DOHH2 (cell line): ENCODE measurements around the gene FRG2B.
"Not testable (repeated sequence)": the region's sequence is repeated elsewhere in the genome, so short reads cannot be mapped to it uniquely, and the experiment has no call there.

Source experiments
- H3F3A ChIP-seq: fragments of 200-600 bp; sonication (generic), shearing (Covaris generic); 2 replicates; pipeline ENCODE4 v1.6.0; 2016; ENCODE audit warnings: antibody characterized with exemption, mild to moderate bottlenecking; ENCODE audit not compliant: control insufficient read depth, insufficient read depth
- H3K27ac ChIP-seq: fragments of 200-600 bp; sonication (generic); 2 replicates; pipeline ENCODE4 v1.5.1; 2014; ENCODE audit warnings: low read depth, mild to moderate bottlenecking, low read length, moderate library complexity
- H3K27me3 ChIP-seq: fragments of 200-600 bp; sonication (generic); 2 replicates; pipeline ENCODE4 v1.6.1; 2014; ENCODE audit warnings: mild to moderate bottlenecking, low read length, mixed read lengths; ENCODE audit not compliant: control insufficient read depth
- H3K36me3 ChIP-seq: fragments of 200-600 bp; sonication (generic); 2 replicates; pipeline ENCODE4 v1.6.1; 2014; ENCODE audit warnings: mild to moderate bottlenecking, low read length, moderate library complexity, mixed read lengths; ENCODE audit not compliant: control insufficient read depth
- H3K4me1 ChIP-seq: fragments of 200-600 bp; sonication (generic); 2 replicates; pipeline ENCODE4 v1.6.1; 2014; ENCODE audit warnings: mild to moderate bottlenecking, low read length, mixed read lengths; ENCODE audit not compliant: control insufficient read depth
- H3K4me2 ChIP-seq: fragments of 200-600 bp; sonication (generic); 2 replicates; pipeline ENCODE4 v1.6.0; 2014; ENCODE audit warnings: mild to moderate bottlenecking, low read length, moderate library complexity
- H3K4me3 ChIP-seq: fragments of 200-600 bp; sonication (generic); 2 replicates; pipeline ENCODE4 v1.5.1; 2014; ENCODE audit warnings: mild to moderate bottlenecking, low read length, mixed read lengths
- H3K79me2 ChIP-seq: fragments of 200-600 bp; sonication (generic); 2 replicates; pipeline ENCODE4 v1.6.1; 2014; ENCODE audit warnings: mild to moderate bottlenecking, low read length, mixed read lengths; ENCODE audit not compliant: control insufficient read depth
- H3K9me2 ChIP-seq: fragments of 200-600 bp; sonication (generic); replicated peaks from 2 replicates; pipeline ENCODE4 v1.6.1; 2014; ENCODE audit warnings: mild to moderate bottlenecking, low read length, mixed read lengths; ENCODE audit not compliant: control insufficient read depth
- H3K9me3 ChIP-seq: fragments of 200-600 bp; sonication (generic); 2 replicates; pipeline ENCODE4 v1.6.1; 2014; ENCODE audit warnings: antibody characterized with exemption, low read length, mixed read lengths; ENCODE audit not compliant: control insufficient read depth, insufficient read depth
- H4K20me1 ChIP-seq: fragments of 200-600 bp; sonication (generic); 2 replicates; pipeline ENCODE4 v1.6.0; 2014; ENCODE audit warnings: low read depth, mild to moderate bottlenecking, antibody characterized with exemption, low read length, moderate library complexity; ENCODE audit not compliant: control insufficient read depth, insufficient read depth

Gene FRG2B

DNA sequence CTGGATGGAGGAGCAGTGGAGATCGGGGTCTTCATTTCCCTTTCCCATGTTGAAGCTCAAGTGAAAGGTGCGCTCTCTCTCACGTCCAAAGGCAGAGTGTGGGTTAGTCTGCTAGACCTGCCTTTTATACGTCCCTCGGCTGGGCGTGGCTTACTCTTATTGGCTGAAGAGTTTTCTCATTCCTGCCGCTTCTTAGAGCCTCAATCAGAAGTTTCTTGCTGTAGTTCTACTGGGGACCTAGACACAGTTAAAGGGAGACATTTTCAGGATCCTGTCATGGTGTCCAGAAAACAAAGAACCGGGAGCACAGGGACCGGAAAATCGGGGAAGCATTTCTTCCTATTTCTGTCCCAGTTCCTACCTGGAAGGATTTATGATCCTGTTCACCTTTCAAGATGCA is at the start of gene FRG2B:
FRG2B (minus strand) TSS at position 101 of the 400 bp plus-strand sequence; CDS start at position 48, 53 bp downstream.
- H3K4me3 ChIP-seq, H3K27me3 ChIP-seq, H3K9me3 ChIP-seq, H3F3A ChIP-seq, H3K36me3 ChIP-seq, H4K20me1 ChIP-seq, H3K27ac ChIP-seq, H3K9me2 ChIP-seq, H3K4me1 ChIP-seq, H3K4me2 ChIP-seq, H3K79me2 ChIP-seq: not testable (repeated sequence)

DNA sequence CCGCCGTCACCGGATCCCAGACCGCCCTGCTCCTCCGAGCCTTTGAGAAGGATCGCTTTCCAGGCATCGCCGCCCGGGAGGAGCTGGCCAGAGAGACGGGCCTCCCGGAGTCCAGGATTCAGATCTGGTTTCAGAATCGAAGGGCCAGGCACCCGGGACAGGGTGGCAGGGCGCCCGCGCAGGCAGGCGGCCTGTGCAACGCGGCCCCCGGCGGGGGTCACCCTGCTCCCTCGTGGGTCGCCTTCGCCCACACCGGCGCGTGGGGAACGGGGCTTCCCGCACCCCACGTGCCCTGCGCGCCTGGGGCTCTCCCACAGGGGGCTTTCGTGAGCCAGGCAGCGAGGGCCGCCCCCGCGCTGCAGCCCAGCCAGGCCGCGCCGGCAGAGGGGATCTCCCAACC is 40.9 kb upstream of the FRG2B start:
- H3K9me2 ChIP-seq, H3K9me3 ChIP-seq, H3K79me2 ChIP-seq, H3K4me3 ChIP-seq, H3K4me1 ChIP-seq, H3K27ac ChIP-seq, H3K27me3 ChIP-seq, H3K4me2 ChIP-seq, H4K20me1 ChIP-seq, H3F3A ChIP-seq, H3K36me3 ChIP-seq: not testable (repeated sequence)

DNA sequence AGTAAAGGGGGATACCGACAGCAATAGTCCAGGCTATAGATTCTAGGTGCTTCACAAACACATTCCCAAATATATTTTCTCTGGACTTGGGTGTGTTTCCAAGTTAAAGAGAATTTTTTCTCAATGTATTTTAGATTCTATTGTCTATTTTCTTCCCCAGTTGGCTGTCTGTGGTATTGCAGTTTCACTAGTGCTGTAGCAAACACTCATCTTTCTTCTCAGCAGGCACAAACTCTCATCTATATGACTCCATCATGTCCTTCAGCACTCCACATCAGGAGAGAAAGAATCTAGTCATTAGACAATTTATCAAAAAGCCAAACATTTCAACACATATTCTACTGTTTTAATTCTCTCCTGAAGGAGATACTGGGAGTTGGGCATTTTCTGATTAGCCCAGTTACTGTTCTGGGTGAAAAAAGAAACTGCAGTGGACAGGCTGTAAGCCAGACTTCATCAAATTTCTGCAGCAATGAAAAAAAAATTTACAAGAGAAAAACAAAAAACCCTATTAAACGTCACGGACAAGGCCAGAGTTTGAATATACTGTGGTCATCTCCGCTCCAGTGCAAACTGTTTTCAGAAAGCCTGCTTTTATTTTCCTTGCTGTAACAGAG is 37.1 kb upstream of the FRG2B start:
- H3K27ac ChIP-seq, H3K79me2 ChIP-seq, H3K27me3 ChIP-seq, H3K4me2 ChIP-seq, H3K4me1 ChIP-seq, H3K9me3 ChIP-seq, H4K20me1 ChIP-seq, H3F3A ChIP-seq, H3K4me3 ChIP-seq, H3K9me2 ChIP-seq, H3K36me3 ChIP-seq: not testable (repeated sequence)

DNA sequence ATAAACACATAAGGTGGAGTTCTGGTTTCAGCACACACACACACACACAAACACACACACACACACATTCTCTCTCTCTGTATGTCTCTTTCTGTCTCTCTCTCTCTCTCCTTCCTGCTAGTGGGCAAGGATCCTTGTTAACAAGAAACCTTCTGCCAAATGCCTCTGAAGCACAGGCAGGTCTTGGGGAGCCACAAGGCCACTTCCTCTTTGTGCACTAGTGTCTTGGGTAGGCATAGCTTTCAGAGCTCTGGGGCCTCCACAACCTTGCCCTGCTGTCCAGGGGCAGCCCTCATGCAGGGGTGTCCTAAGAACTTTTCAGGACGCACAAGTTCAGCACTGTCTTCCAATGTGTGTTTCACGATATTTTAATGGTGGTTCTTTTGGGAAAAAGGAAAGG is 34.5 kb upstream of the FRG2B start:
- H3K36me3 ChIP-seq, H3K27me3 ChIP-seq, H3F3A ChIP-seq, H3K4me1 ChIP-seq, H3K9me3 ChIP-seq, H3K79me2 ChIP-seq, H3K9me2 ChIP-seq, H3K27ac ChIP-seq, H3K4me2 ChIP-seq, H3K4me3 ChIP-seq, H4K20me1 ChIP-seq: not testable (repeated sequence)

DNA sequence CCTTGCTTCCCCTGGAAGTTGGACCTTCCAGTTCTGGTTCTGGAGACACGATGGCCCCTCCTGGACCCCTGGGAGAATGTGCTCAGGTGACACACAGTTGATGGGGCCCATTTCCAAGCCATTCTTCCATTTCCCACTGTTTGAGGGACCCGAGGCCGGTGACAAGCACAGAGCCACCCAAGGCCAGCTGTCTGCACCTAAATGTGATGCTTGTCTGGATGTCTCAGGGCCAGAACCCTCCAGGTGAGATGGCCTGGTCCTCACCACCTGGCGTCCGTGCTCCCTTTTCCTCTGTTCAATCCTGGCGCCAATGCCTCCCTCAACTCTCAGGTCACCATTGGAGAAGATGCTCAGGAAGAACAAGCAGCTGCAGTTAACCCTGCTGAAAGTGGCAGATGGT is 33.9 kb upstream of the FRG2B start:
- H3K27me3 ChIP-seq, H3K4me3 ChIP-seq, H3K4me1 ChIP-seq, H3K27ac ChIP-seq, H3F3A ChIP-seq, H3K9me2 ChIP-seq, H4K20me1 ChIP-seq, H3K9me3 ChIP-seq, H3K36me3 ChIP-seq, H3K79me2 ChIP-seq, H3K4me2 ChIP-seq: not testable (repeated sequence)

GRCh38 chr10:133657276-133657675 is 30.7 kb upstream of the FRG2B start:
- H4K20me1 ChIP-seq, H3K36me3 ChIP-seq, H3K9me2 ChIP-seq, H3K4me3 ChIP-seq, H3K4me1 ChIP-seq, H3F3A ChIP-seq, H3K9me3 ChIP-seq, H3K27ac ChIP-seq, H3K79me2 ChIP-seq, H3K4me2 ChIP-seq, H3K27me3 ChIP-seq: not testable (repeated sequence)

- H3K4me1 ChIP-seq, H3K79me2 ChIP-seq, H3K27ac ChIP-seq, H3K4me2 ChIP-seq, H3K9me3 ChIP-seq, H3K4me3 ChIP-seq, H3K9me2 ChIP-seq, H4K20me1 ChIP-seq, H3K36me3 ChIP-seq, H3F3A ChIP-seq, H3K27me3 ChIP-seq: not testable (repeated sequence)
Measured at GRCh38 chr10:133648872-133649455, 22.4 kb upstream of the FRG2B start.
